ENCODE measurements around the gene SH3D19. TPM values are rescaled to one million over a fixed set of nuclear protein-coding genes. Genes with fewer than 3 reads are reported as not detected.

Gene SH3D19
- total RNA-seq, 2 donors from 2014 or later = 94.8 to 143 TPM

DNA sequence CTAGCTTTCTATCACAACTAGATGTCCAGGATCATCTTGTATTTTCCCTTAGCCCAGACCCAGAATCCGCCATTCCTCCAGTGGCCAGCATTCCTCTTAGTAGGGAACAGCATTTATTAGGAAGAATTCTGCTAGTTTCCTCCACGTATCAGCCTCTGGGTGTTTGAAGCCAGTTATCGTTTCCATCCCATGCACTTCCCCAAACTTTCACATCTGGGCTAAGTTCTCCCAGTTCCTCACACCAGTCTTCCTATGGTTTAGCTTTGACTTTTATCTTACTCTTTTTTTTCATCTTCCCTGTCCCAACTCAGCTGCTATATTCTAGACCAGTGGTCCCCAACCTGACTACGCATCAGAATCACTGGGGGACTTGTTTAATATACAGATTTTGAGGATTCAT, 101.9 kb downstream of the SH3D19 start:
- Histone ChIP-seq H3K36me3 (no peaks in the 10 kb centered on the region), H3K27ac (no peak overlapping the region), H3K27me3 (replicated peaks; ENCODE audit: insufficient read depth) (no peaks in the 10 kb centered on the region), H3K4me1 (ENCODE audit: control insufficient read depth in 1 of 2, low read depth in 2 of 2) (peaks cover 0 to 39% of the 10 kb centered on the region in 2 donors), H3K4me3 (no peak overlapping the region), H3K9me3 (no peaks in the 10 kb centered on the region)
- TF ChIP-seq, protein P1, sequence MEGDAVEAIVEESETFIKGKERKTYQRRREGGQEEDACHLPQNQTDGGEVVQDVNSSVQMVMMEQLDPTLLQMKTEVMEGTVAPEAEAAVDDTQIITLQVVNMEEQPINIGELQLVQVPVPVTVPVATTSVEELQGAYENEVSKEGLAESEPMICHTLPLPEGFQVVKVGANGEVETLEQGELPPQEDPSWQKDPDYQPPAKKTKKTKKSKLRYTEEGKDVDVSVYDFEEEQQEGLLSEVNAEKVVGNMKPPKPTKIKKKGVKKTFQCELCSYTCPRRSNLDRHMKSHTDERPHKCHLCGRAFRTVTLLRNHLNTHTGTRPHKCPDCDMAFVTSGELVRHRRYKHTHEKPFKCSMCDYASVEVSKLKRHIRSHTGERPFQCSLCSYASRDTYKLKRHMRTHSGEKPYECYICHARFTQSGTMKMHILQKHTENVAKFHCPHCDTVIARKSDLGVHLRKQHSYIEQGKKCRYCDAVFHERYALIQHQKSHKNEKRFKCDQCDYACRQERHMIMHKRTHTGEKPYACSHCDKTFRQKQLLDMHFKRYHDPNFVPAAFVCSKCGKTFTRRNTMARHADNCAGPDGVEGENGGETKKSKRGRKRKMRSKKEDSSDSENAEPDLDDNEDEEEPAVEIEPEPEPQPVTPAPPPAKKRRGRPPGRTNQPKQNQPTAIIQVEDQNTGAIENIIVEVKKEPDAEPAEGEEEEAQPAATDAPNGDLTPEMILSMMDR (IDR thresholded peaks at IDR 0.05) = no peak
- DNase-seq (ENCODE audit: low spot score) (no peak), ATAC-seq (ENCODE audit: insufficient number of reproducible peaks, low FRiP score, low read depth) (no peak)

DNA sequence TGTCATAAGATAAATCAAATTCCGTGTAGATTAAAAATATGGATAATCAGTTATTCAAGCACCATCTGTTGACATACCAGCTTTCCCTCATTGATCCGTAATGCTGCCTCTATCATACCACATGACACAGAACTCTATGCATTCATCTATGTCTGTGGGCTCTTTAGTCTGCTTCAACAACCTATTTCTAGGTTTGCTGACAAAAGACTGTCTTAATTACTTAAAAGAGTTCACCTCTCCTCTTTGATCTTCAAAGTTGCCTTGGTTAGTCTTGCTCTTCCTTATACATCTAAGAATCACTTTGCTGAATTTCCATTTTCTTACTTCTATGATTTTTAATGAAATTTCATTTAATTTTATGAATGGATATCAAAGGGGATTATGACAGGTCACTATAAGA, 105.5 kb downstream of the SH3D19 start:
- ATAC-seq (ENCODE audit: insufficient number of reproducible peaks, low FRiP score, low read depth) = no peak
- TF ChIP-seq, protein P1 (IDR thresholded peaks at IDR 0.05) = no peak
- Histone ChIP-seq H3K9me3 (no peaks in the 10 kb centered on the region), H3K4me1 (ENCODE audit: control insufficient read depth in 1 of 2, low read depth in 2 of 2) (peaks cover 3 to 29% of the 10 kb centered on the region in 2 donors), H3K27me3 (replicated peaks; ENCODE audit: insufficient read depth) (no peaks in the 10 kb centered on the region), H3K36me3 (no peaks in the 10 kb centered on the region), H3K4me3 (no peak overlapping the region), H3K27ac (no peak overlapping the region)
- no peak for DNase-seq (ENCODE audit: low spot score)

DNA sequence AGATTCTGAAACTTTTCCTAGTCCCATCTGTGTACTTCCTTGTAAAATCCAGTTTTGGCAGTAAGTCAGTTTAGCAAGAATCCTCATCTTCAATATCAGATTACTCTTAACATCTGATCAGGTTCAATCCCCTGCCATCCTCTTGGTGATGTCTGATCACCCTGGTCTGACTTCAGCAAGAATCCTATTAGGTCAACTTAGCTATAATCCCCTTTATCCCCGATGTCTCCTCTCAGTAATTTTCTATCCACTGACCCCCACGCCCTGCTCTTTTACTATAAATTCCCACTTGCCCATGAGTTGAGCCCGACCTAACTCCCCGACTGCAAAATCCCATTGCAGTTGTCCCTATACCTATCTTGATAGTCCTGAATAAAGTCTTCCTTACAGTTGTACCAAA, 106.3 kb downstream of the SH3D19 start:
- Histone ChIP-seq H3K27ac (no peak overlapping the region), H3K4me1 (ENCODE audit: control insufficient read depth in 1 of 2, low read depth in 2 of 2) (peaks cover 3 to 29% of the 10 kb centered on the region in 2 donors), H3K36me3 (no peaks in the 10 kb centered on the region), H3K4me3 (no peak overlapping the region), H3K27me3 (replicated peaks; ENCODE audit: insufficient read depth) (no peaks in the 10 kb centered on the region), H3K9me3 (no peaks in the 10 kb centered on the region)
- TF ChIP-seq, protein P1 (IDR thresholded peaks at IDR 0.05) = no peak
- no peak for DNase-seq (ENCODE audit: low spot score)
- ATAC-seq (ENCODE audit: insufficient number of reproducible peaks, low FRiP score, low read depth) = no peak

DNA sequence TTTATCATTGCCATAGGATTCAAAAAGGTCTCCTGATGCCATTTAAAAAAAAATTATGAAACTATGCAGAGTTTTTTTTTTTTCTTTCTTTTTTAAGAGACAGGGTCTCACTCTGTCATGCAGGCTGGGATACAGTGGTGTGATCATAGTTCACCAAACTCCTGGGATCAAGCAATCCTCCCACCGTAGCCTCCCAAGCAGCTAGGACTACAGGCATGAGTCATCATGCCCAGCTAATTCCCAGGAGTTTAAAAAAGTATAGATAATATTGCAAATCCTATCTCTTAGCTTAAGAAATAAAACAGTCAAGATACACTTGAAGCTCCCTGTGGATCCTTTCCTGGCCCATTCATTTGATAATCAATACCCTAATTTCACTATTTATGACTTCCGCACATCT, 107.1 kb downstream of the SH3D19 start:
- DNase-seq (ENCODE audit: low spot score) (no peak), ATAC-seq (ENCODE audit: insufficient number of reproducible peaks, low FRiP score, low read depth) (no peak)
- Histone ChIP-seq H3K9me3 (no peaks in the 10 kb centered on the region), H3K36me3 (no peaks in the 10 kb centered on the region), H3K4me1 (ENCODE audit: control insufficient read depth in 1 of 2, low read depth in 2 of 2) (peaks cover 3 to 29% of the 10 kb centered on the region in 2 donors), H3K27me3 (replicated peaks; ENCODE audit: insufficient read depth) (no peaks in the 10 kb centered on the region), H3K4me3 (no peak overlapping the region), H3K27ac (no peak overlapping the region)
- TF ChIP-seq, protein P1 (IDR thresholded peaks at IDR 0.05) = no peak

DNA sequence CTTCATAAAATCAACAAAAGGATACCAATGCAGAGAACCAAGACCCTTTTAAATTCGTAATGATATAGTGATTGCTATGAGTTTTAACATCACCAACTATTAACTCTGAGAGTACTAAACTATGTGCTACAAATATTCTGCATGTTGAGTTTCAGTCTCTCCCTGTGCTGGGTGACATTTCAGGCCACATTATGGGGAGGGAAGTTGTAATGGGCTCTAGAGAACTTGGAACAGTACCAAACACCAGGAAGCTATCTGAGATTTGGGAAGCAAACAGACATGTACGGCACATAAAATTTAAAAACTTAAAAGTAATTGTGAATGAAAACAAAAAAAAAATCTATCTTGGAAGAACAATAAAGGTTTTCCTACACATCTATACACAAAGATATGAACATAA, 108.1 kb downstream of the SH3D19 start:
- ATAC-seq (ENCODE audit: insufficient number of reproducible peaks, low FRiP score, low read depth) (no peak), DNase-seq (ENCODE audit: low spot score) (no peak)
- no peaks in the 10 kb centered on the region for H3K9me3 ChIP-seq
- H3K27me3 ChIP-seq (replicated peaks; ENCODE audit: insufficient read depth) = no peaks in the 10 kb centered on the region
- no peak overlapping the region for H3K4me3 ChIP-seq
- H3K4me1 ChIP-seq (ENCODE audit: control insufficient read depth in 1 of 2, low read depth in 2 of 2) = peaks cover 3 to 24% of the 10 kb centered on the region in 2 donors
- H3K27ac ChIP-seq = no peak overlapping the region
- TF ChIP-seq, protein P1 (IDR thresholded peaks at IDR 0.05) = no peak
- no peaks in the 10 kb centered on the region for H3K36me3 ChIP-seq

All from thoracic aorta (tissue), 2 donors.